Measurements from ENCODE around the gene OR13G1. TPM values are rescaled to one million over a fixed set of nuclear protein-coding genes. Genes with fewer than 3 reads are reported as not detected.
"Not testable (repeated sequence)": the region's sequence is repeated elsewhere in the genome, so short reads cannot be mapped to it uniquely, and the experiment has no call there.

Gene OR13G1
- total RNA-seq: not detected

DNA sequence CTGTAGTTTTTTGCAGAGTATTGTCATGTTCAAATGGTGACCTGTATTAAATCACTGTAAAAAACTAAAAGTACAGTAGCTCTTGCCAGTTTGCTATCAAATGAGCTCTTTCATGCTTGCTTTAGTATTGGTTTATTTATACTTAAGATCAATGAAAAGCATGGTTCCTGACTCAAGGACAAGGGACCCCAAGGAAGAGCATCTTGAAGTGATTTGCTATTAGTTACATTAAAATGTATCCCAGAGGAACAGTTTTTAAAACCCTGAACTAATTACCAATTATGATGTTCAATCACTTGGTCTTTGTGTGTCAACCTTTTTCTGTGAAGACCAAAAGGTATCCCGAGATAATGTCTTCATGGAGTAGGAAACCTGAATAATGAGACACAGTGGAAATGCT is at the start of gene OR13G1:
Gene OR13G1, minus strand, starts transcription at position 101 of the 400 bp plus-strand sequence. CDS start 6,698 bp downstream, outside the sequence.
- DNase-seq: no peak
- Histone ChIP-seq H3K9me3 (no peaks in the 10 kb centered on the region), H3K4me3 (no peak within 1 kb of the TSS), H3K27ac (no peak within 1 kb of the TSS), H3K4me1 (no peaks in the 10 kb centered on the region), H3K27me3 (no peaks in the 10 kb centered on the region), H3K36me3 (no peaks in the 10 kb centered on the region)
- TF ChIP-seq, protein P1, sequence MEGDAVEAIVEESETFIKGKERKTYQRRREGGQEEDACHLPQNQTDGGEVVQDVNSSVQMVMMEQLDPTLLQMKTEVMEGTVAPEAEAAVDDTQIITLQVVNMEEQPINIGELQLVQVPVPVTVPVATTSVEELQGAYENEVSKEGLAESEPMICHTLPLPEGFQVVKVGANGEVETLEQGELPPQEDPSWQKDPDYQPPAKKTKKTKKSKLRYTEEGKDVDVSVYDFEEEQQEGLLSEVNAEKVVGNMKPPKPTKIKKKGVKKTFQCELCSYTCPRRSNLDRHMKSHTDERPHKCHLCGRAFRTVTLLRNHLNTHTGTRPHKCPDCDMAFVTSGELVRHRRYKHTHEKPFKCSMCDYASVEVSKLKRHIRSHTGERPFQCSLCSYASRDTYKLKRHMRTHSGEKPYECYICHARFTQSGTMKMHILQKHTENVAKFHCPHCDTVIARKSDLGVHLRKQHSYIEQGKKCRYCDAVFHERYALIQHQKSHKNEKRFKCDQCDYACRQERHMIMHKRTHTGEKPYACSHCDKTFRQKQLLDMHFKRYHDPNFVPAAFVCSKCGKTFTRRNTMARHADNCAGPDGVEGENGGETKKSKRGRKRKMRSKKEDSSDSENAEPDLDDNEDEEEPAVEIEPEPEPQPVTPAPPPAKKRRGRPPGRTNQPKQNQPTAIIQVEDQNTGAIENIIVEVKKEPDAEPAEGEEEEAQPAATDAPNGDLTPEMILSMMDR (IDR thresholded peaks at IDR 0.05): no peak
- no peak for TF ChIP-seq POLR2A (IDR thresholded peaks at IDR 0.05)

- DNase-seq: no peak
- TF ChIP-seq POLR2A (IDR thresholded peaks at IDR 0.05): no peak
- TF ChIP-seq, protein P1 (IDR thresholded peaks at IDR 0.05): no peak
- Histone ChIP-seq H3K27ac (no peak overlapping the region), H3K9me3 (no peaks in the 10 kb centered on the region), H3K4me3 (no peak overlapping the region), H3K36me3 (no peaks in the 10 kb centered on the region), H3K4me1 (no peaks in the 10 kb centered on the region), H3K27me3 (no peaks in the 10 kb centered on the region)
Measured at GRCh38 chr1:247721222-247721621, 41.7 kb upstream of the OR13G1 start.

DNA sequence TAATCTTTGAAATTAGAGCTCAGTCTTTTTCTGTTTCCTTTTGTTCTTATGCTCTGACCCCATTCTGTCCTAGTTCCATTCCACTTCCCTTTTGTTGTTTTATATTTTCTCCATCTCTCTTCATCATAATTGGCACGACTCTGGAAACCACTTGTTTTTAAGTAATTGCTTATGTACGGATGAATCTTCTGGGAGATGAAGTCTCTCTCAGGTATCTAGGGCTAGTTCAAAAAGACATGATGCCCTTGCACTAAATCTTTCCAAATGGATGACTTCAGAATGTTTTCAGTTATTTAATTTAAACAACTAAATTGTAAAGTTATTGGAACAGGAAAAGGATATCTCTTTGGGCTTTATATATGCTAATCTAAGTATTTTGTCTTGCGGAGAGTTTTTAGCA is 37.0 kb upstream of the OR13G1 start, which contains the start of gene OR6F1:
Gene OR6F1, minus strand, starts transcription at position 101 of the 400 bp plus-strand sequence. CDS start 3,891 bp downstream, outside the sequence.
- H3K27me3 ChIP-seq: no peaks in the 10 kb centered on the region

GRCh38 chr1:247713753-247714152 is 34.2 kb upstream of the OR13G1 start:
- no peak overlapping the region for H3K27ac ChIP-seq
- no peaks in the 10 kb centered on the region for H3K27me3 ChIP-seq
- no peak overlapping the region for H3K4me3 ChIP-seq
- TF ChIP-seq, protein P1 (IDR thresholded peaks at IDR 0.05): no peak
- TF ChIP-seq POLR2A (IDR thresholded peaks at IDR 0.05): no peak
- no peaks in the 10 kb centered on the region for H3K4me1 ChIP-seq
- H3K36me3 ChIP-seq: no peaks in the 10 kb centered on the region
- no peak for DNase-seq
- peaks cover 0 to 3% (median 0%) of the 10 kb centered on the region in 4 donors for H3K9me3 ChIP-seq

More for the DNA sequence above, 37.0 kb upstream of the OR13G1 start, which contains the start of gene OR6F1:
- Histone ChIP-seq H3K36me3 (no peaks in the 10 kb centered on the region), H3K4me1 (no peaks in the 10 kb centered on the region), H3K4me3 (no peak within 1 kb of the TSS), H3K27ac (no peak within 1 kb of the TSS), H3K9me3 (no peaks in the 10 kb centered on the region)
- TF ChIP-seq POLR2A (IDR thresholded peaks at IDR 0.05): no peak
- TF ChIP-seq, protein P1 (IDR thresholded peaks at IDR 0.05): no peak
- no peak for DNase-seq

- not testable (repeated sequence) for H3K4me3 ChIP-seq
Measured at GRCh38 chr1:247710681-247711080, 31.1 kb upstream of the OR13G1 start.

GRCh38 chr1:247701338-247701737 is 21.8 kb upstream of the OR13G1 start:
- Histone ChIP-seq H3K4me3 (no peak overlapping the region), H3K9me3 (no peaks in the 10 kb centered on the region), H3K27ac (no peak overlapping the region), H3K4me1 (no peaks in the 10 kb centered on the region), H3K27me3 (no peaks in the 10 kb centered on the region), H3K36me3 (no peaks in the 10 kb centered on the region)
- no peak for DNase-seq
- no peak for TF ChIP-seq POLR2A (IDR thresholded peaks at IDR 0.05)
- TF ChIP-seq, protein P1 (IDR thresholded peaks at IDR 0.05): no peak

More at GRCh38 chr1:247710681-247711080, 31.1 kb upstream of the OR13G1 start:
- H3K9me3 ChIP-seq, H3K4me1 ChIP-seq, H3K36me3 ChIP-seq, DNase-seq, H3K27ac ChIP-seq, H3K27me3 ChIP-seq: not testable (repeated sequence)

All from Peyer's patch (tissue), 4 donors.